ENCODE data around the gene EPN3.
A peak's percentile ranks its signal among the peaks of the same experiment; 100 is the strongest.

Gene EPN3

DNA sequence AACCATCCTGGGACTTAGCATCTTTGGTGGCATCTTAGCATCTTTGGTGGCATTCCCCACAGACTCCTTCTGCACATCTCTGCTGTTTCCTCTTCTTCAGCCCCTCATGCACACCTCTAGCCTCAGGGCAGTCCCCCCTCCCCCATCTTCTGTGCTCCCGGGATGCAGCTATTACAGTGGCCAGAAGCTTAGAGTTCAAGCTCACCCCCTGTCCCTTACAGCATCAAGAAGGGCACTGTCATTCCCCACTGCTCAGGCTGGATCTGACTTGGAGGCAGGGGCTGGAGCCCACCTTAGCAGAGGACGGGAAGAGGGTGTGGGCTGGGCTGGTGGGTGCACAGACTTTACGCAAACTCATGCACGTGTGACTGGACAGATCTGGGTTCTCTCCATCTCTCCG, 650 bp downstream of the EPN3 start:
- TF ChIP-seq, protein P1, sequence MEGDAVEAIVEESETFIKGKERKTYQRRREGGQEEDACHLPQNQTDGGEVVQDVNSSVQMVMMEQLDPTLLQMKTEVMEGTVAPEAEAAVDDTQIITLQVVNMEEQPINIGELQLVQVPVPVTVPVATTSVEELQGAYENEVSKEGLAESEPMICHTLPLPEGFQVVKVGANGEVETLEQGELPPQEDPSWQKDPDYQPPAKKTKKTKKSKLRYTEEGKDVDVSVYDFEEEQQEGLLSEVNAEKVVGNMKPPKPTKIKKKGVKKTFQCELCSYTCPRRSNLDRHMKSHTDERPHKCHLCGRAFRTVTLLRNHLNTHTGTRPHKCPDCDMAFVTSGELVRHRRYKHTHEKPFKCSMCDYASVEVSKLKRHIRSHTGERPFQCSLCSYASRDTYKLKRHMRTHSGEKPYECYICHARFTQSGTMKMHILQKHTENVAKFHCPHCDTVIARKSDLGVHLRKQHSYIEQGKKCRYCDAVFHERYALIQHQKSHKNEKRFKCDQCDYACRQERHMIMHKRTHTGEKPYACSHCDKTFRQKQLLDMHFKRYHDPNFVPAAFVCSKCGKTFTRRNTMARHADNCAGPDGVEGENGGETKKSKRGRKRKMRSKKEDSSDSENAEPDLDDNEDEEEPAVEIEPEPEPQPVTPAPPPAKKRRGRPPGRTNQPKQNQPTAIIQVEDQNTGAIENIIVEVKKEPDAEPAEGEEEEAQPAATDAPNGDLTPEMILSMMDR (IDR thresholded peaks at IDR 0.05): no peak
- H3K4me2 ChIP-seq (ENCODE audit: low read length): peak overlapping the region; percentile 92
- peaks cover 36% of the 10 kb centered on the region for H3K4me1 ChIP-seq
- H3K4me3 ChIP-seq (ENCODE audit: low read depth, low read length): peak overlapping the region; percentile 89
- H3K36me3 ChIP-seq (ENCODE audit: control insufficient read depth, insufficient read depth, low read length): no peaks in the 10 kb centered on the region
- no peak overlapping the region for H2AFZ ChIP-seq
- H3K79me2 ChIP-seq: peaks cover 31% of the 10 kb centered on the region
- peak overlapping the region; percentile 97 for H3K9ac ChIP-seq
- no peaks in the 10 kb centered on the region for H3K27me3 ChIP-seq (ENCODE audit: control insufficient read depth, insufficient read depth, low read length)
- H3K9me3 ChIP-seq (ENCODE audit: control insufficient read depth, low read length): no peaks in the 10 kb centered on the region
- H3K27ac ChIP-seq: peak overlapping the region; percentile 97

DNA sequence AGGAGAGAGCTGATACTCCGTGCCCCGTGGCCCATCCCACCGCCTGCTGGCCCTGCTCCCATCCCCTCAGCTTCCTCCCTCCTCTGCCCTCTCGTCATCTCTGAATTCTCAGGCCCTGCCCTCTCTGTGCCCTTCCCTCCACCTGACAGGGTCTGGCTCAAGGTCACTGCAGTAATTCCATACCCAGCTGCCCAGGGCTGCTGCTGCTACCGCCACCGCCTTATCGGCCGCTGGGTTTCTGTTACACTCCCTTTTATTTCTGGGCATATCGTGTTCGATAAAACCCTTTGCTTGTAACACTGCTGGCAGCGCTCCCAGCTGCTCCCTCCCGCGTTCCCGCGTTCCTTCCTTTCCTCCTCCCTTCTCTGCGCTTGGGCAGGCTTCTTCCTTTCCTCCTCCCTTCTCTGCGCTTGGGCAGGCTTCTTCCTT, 1.2 kb downstream of the EPN3 start:
- H3K79me2 ChIP-seq: peaks cover 32% of the 10 kb centered on the region
- no peaks in the 10 kb centered on the region for H3K27me3 ChIP-seq (ENCODE audit: control insufficient read depth, insufficient read depth, low read length)
- no peaks in the 10 kb centered on the region for H3K36me3 ChIP-seq (ENCODE audit: control insufficient read depth, insufficient read depth, low read length)
- H3K9ac ChIP-seq: peak overlapping the region; percentile 97
- H3K4me3 ChIP-seq (ENCODE audit: low read depth, low read length): peak overlapping the region; percentile 89
- H3K9me3 ChIP-seq (ENCODE audit: control insufficient read depth, low read length): no peaks in the 10 kb centered on the region
- H3K4me1 ChIP-seq: peaks cover 41% of the 10 kb centered on the region
- H3K27ac ChIP-seq: peak overlapping the region; percentile 97
- TF ChIP-seq, protein P1 (IDR thresholded peaks at IDR 0.05): no peak
- peak overlapping the region; percentile 92 for H3K4me2 ChIP-seq (ENCODE audit: low read length)
- H2AFZ ChIP-seq: peak overlapping the region; percentile 8

DNA sequence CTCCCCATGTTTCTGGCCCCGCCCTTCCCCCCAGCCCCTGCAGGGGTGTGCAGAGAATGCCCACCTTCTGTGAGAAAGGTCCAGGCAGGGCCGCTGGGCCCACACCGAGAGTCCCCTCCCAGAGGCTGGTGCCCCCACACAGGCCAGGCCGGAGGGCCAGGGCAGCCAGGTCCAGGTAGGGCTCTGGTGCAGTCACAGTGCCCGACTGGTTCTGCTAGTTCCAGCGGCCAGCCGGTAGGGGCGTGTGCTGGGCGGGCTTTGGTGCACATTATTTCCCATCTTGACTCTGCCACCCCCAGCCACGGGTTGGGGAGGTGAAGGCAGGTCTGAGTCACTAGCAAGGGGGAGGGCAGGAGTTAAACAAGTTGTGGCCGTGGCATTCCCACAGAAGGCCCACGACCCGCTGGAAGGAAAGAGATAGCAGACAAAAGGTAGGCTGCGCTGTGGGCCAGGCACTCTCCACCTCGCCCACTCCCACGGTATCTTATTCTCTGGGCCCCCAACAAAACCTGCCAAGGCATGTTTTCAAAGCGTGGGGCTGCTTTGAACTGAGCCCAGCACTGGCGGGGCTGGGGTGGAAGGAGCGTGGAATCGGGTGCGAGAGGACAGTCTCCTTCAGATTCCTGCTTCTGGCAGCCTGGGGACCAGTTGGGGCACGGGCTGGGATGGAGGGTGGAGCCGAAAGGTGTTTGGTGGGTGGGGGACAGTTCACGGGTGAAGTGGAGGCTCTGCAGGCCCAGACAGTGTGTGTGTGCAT, 1.9 kb downstream of the EPN3 start:
- Histone ChIP-seq H3K79me2 (peaks cover 35% of the 10 kb centered on the region), H3K9me3 (ENCODE audit: control insufficient read depth, low read length) (no peaks in the 10 kb centered on the region), H2AFZ (peak overlapping the region; percentile 8), H3K9ac (peak overlapping the region; percentile 86), H3K4me1 (peaks cover 41% of the 10 kb centered on the region), H3K27me3 (ENCODE audit: control insufficient read depth, insufficient read depth, low read length) (no peaks in the 10 kb centered on the region), H3K36me3 (ENCODE audit: control insufficient read depth, insufficient read depth, low read length) (no peaks in the 10 kb centered on the region), H3K27ac (peak overlapping the region; percentile 97), H3K4me3 (ENCODE audit: low read depth, low read length) (peak overlapping the region; percentile 89), H3K4me2 (ENCODE audit: low read length) (peak overlapping the region; percentile 92)
- TF ChIP-seq, protein P1 (IDR thresholded peaks at IDR 0.05): peak; percentile 62

DNA sequence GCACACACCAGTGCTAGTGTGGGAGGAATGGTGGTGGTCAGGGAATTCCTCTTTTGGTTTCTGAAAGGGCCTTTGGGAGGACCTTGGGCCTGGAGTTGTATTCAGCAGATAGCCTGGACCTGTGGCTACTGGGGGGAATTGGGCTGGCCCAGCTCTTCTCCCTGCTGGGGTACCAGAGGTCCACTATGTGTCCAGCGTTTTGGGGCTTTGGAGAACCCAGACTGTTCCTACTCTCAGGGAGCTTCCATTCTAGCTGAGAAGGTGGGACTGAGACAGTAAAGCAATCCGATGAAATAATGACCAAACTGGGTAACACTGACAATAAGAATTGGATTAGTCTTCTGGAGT, 2.4 kb downstream of the EPN3 start:
- Histone ChIP-seq H3K27ac (peak overlapping the region; percentile 97), H3K4me2 (ENCODE audit: low read length) (peak overlapping the region; percentile 92), H3K9ac (no peak overlapping the region), H3K4me3 (ENCODE audit: low read depth, low read length) (peak overlapping the region; percentile 89), H2AFZ (no peak overlapping the region), H3K79me2 (peaks cover 35% of the 10 kb centered on the region), H3K27me3 (ENCODE audit: control insufficient read depth, insufficient read depth, low read length) (no peaks in the 10 kb centered on the region), H3K4me1 (peaks cover 41% of the 10 kb centered on the region), H3K36me3 (ENCODE audit: control insufficient read depth, insufficient read depth, low read length) (no peaks in the 10 kb centered on the region), H3K9me3 (ENCODE audit: control insufficient read depth, low read length) (no peaks in the 10 kb centered on the region)
- TF ChIP-seq, protein P1 (IDR thresholded peaks at IDR 0.05): no peak

DNA sequence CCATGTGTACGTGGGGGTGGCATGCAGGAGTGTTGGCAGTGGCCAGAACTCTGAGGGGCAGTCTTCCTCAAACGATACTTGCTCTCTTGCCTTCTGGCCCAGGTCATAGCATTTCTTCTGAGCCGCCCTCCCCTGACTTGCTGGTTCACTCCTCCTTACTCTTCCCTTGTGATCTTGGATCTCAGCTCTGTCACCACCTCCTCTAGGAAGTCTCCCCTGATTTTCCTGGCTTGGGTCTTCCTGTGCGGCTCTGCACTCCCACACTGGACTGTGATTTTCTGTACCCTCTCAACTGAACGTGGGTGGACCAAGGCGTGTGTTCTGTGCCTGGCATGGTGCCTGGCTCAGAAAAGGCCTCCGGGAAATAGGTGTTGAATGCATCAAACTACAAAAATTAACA, 2.9 kb downstream of the EPN3 start:
- no peak overlapping the region for H3K9ac ChIP-seq

More for the DNA sequence above, 2.9 kb downstream of the EPN3 start:
- Histone ChIP-seq H3K4me3 (ENCODE audit: low read depth, low read length) (peak overlapping the region; percentile 89), H3K9me3 (ENCODE audit: control insufficient read depth, low read length) (no peaks in the 10 kb centered on the region), H2AFZ (no peak overlapping the region), H3K27ac (peak overlapping the region; percentile 97), H3K27me3 (ENCODE audit: control insufficient read depth, insufficient read depth, low read length) (no peaks in the 10 kb centered on the region), H3K4me2 (ENCODE audit: low read length) (peak overlapping the region; percentile 92), H3K79me2 (peaks cover 35% of the 10 kb centered on the region), H3K36me3 (ENCODE audit: control insufficient read depth, insufficient read depth, low read length) (no peaks in the 10 kb centered on the region), H3K4me1 (peaks cover 41% of the 10 kb centered on the region)
- TF ChIP-seq, protein P1 (IDR thresholded peaks at IDR 0.05): no peak

All from parathyroid adenoma (tissue), 2 donors.